Lower lobe of right lung (tissue), 2 donors: ENCODE results near the gene ALDH7A1. TPM values are rescaled to one million over a fixed set of nuclear protein-coding genes. Genes with fewer than 3 reads are reported as not detected.

Experiments used
- ATAC-seq, 2 donors: fragments of 200-7000 bp; cut with Tn5 transposase; one replicate each; pipeline ENCODE4 v1.9.1; 2020 to 2022; ENCODE audit warnings: mild to moderate bottlenecking in 2 of 2, moderate library complexity in 2 of 2
- DNase-seq: peaks from one replicate; pipeline ENCODE4 v3.0.0-alpha.2; 2020
- H3K27ac ChIP-seq: fragments of 200-600 bp; one replicate; pipeline ENCODE4 v1.8.0; 2022
- H3K27me3 ChIP-seq: fragments of 200-600 bp; one replicate; pipeline ENCODE4 v1.8.0; 2022; ENCODE audit warnings: low read depth
- H3K36me3 ChIP-seq: fragments of 200-600 bp; one replicate; pipeline ENCODE4 v1.8.0; 2022; ENCODE audit warnings: mild to moderate bottlenecking
- H3K4me1 ChIP-seq: fragments of 200-600 bp; one replicate; pipeline ENCODE4 v1.8.0; 2022
- H3K4me3 ChIP-seq: fragments of 200-600 bp; one replicate; pipeline ENCODE4 v1.8.0; 2022; ENCODE audit warnings: mild to moderate bottlenecking
- H3K9me3 ChIP-seq: fragments of 200-600 bp; one replicate; pipeline ENCODE4 v1.8.0; 2022
- CTCF ChIP-seq: fragments of 200-600 bp; IDR thresholded peaks from one replicate; pipeline ENCODE4 v1.8.0; 2022; ENCODE audit warnings: antibody characterized with exemption, mild to moderate bottlenecking
- intact Hi-C: fragments of 100-400 bp; cut with DNase I; formaldehyde crosslinking; loops from one replicate; pipeline ENCODE4 v1.11.0; 2022
- total RNA-seq: library from RNA; stranded (reverse); fragmentation: NEBNext Ultra II Directional; extraction: Animal tissue kit (Norgen Biotek cat#: 25700); gene quantifications from one replicate; pipeline ENCODE4 v1.2.1, GENCODE V29; 2021
- donor health status: DM: no; HTN: yes; CAD: no; lungs with severe emphysema.

ALDH7A1 gene
- total RNA-seq, 1 donor from 2014 or later = 23.7 TPM

GRCh38 chr5:126534553-126534952, 60.5 kb downstream of the ALDH7A1 start:
- ATAC-seq (no peak), DNase-seq (no peak)
- intact Hi-C loops = loop anchor here (10.0 kb wide), 1 partner anchor 180 kb away; no protein-coding TSS in a partner anchor
- no peak overlapping the region for H3K4me3 ChIP-seq
- H3K27me3 ChIP-seq = no peaks in the 10 kb centered on the region
- H3K36me3 ChIP-seq = no peaks in the 10 kb centered on the region
- H3K9me3 ChIP-seq = no peaks in the 10 kb centered on the region
- peaks cover 22% of the 10 kb centered on the region for H3K4me1 ChIP-seq
- no peak for TF ChIP-seq CTCF
- no peak overlapping the region for H3K27ac ChIP-seq

- intact Hi-C loops = loop anchor here (10.0 kb wide), 1 partner anchor 177 kb away; no protein-coding TSS in a partner anchor
- no peak for TF ChIP-seq CTCF
- no peaks in the 10 kb centered on the region for H3K27me3 ChIP-seq
- H3K27ac ChIP-seq = no peak overlapping the region
- no peaks in the 10 kb centered on the region for H3K9me3 ChIP-seq
- no peak overlapping the region for H3K4me3 ChIP-seq
- DNase-seq (no peak), ATAC-seq (no peak)
- H3K4me1 ChIP-seq = peaks cover 5% of the 10 kb centered on the region
- no peaks in the 10 kb centered on the region for H3K36me3 ChIP-seq
Measured at GRCh38 chr5:126531543-126532120, 63.4 kb downstream of the ALDH7A1 start.

GRCh38 chr5:126527892-126528291, 67.1 kb downstream of the ALDH7A1 start:
- H3K27me3 ChIP-seq = no peaks in the 10 kb centered on the region
- no peaks in the 10 kb centered on the region for H3K36me3 ChIP-seq
- H3K9me3 ChIP-seq = no peaks in the 10 kb centered on the region
- no peak for TF ChIP-seq CTCF
- DNase-seq (no peak), ATAC-seq (no peak)
- intact Hi-C loops = no loop called here
- peaks cover 29% of the 10 kb centered on the region for H3K4me1 ChIP-seq
- H3K27ac ChIP-seq = no peak overlapping the region
- no peak overlapping the region for H3K4me3 ChIP-seq

- Histone ChIP-seq H3K27me3 (no peaks in the 10 kb centered on the region), H3K36me3 (no peaks in the 10 kb centered on the region), H3K4me1 (peaks cover 29% of the 10 kb centered on the region), H3K4me3 (no peak overlapping the region), H3K27ac (no peak overlapping the region), H3K9me3 (no peaks in the 10 kb centered on the region)
- ATAC-seq (no peak), DNase-seq (no peak)
- intact Hi-C loops = no loop called here
- no peak for TF ChIP-seq CTCF
Measured at GRCh38 chr5:126527158-126527557, 67.9 kb downstream of the ALDH7A1 start.

- intact Hi-C loops = no loop called here
- no peak for ATAC-seq
Measured at GRCh38 chr5:126526493-126526892, 68.5 kb downstream of the ALDH7A1 start.

More at GRCh38 chr5:126526493-126526892, 68.5 kb downstream of the ALDH7A1 start:
- no peak overlapping the region for H3K4me3 ChIP-seq
- H3K9me3 ChIP-seq = no peaks in the 10 kb centered on the region
- H3K4me1 ChIP-seq = peaks cover 29% of the 10 kb centered on the region
- H3K36me3 ChIP-seq = no peaks in the 10 kb centered on the region
- H3K27ac ChIP-seq = peak overlapping the region; percentile 73
- no peaks in the 10 kb centered on the region for H3K27me3 ChIP-seq
- no peak for DNase-seq
- no peak for TF ChIP-seq CTCF
